Stimulated activated naive CD8-positive, alpha-beta T cell treated with anti-CD3 and anti-CD28 coated beads, Interleukin-15, Interleukin-2, amounts not matched to agents 100 U/mL and 50 U/mL, for 24 hours (primary cell): ENCODE results near the gene MYO5C.
A peak's percentile ranks its signal among the peaks of the same experiment; 100 is the strongest.

ENCODE experiments used
- ATAC-seq: fragments of 150-1000 bp; cut with Tn5 transposase; one replicate; pipeline ENCODE4 v1.10.0; 2021
- DNase-seq: peaks from one replicate; pipeline ENCODE4 v3.0.0; 2021

Gene MYO5C, protein sequence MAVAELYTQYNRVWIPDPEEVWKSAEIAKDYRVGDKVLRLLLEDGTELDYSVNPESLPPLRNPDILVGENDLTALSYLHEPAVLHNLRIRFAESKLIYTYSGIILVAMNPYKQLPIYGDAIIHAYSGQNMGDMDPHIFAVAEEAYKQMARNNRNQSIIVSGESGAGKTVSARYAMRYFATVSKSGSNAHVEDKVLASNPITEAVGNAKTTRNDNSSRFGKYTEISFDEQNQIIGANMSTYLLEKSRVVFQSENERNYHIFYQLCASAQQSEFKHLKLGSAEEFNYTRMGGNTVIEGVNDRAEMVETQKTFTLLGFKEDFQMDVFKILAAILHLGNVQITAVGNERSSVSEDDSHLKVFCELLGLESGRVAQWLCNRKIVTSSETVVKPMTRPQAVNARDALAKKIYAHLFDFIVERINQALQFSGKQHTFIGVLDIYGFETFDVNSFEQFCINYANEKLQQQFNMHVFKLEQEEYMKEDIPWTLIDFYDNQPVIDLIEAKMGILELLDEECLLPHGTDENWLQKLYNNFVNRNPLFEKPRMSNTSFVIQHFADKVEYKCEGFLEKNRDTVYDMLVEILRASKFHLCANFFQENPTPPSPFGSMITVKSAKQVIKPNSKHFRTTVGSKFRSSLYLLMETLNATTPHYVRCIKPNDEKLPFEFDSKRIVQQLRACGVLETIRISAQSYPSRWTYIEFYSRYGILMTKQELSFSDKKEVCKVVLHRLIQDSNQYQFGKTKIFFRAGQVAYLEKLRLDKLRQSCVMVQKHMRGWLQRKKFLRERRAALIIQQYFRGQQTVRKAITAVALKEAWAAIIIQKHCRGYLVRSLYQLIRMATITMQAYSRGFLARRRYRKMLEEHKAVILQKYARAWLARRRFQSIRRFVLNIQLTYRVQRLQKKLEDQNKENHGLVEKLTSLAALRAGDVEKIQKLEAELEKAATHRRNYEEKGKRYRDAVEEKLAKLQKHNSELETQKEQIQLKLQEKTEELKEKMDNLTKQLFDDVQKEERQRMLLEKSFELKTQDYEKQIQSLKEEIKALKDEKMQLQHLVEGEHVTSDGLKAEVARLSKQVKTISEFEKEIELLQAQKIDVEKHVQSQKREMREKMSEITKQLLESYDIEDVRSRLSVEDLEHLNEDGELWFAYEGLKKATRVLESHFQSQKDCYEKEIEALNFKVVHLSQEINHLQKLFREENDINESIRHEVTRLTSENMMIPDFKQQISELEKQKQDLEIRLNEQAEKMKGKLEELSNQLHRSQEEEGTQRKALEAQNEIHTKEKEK (N-terminal part only)

DNA sequence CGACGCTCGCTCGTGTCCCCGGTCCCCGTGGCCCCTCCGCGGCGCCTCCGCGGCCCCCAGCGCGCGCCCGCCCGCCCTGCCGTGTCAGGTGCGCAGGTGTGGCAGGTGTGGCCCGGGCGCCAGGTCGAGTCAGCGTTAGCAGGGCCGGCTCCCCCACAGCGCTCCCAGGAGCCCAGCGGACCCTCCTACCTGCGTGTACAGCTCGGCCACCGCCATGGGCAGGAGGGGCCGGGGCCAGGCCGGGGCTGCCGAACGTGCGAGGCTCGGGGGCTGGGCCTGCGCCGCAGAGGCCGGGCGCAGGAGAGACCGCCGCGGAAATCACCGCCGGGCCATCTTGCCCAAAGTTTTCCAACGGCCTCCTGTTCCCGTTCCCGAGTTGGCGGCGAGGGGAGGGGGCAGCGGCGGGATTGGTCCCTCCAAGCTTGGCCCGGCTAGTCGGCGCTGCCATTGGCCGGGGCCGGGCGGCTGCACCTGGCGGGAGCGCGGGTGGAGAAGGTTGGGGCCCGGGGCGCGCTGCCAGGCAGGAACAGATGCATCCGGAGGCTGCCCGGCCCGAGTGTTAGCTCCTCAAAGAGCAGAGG, at the start of gene MYO5C:
TSS of gene MYO5C (minus strand) at position 384 of the 581 bp plus-strand sequence. CDS start at position 216, 168 bp downstream.
- DNase-seq (peak; percentile 15), ATAC-seq (peak; percentile 32)

DNA sequence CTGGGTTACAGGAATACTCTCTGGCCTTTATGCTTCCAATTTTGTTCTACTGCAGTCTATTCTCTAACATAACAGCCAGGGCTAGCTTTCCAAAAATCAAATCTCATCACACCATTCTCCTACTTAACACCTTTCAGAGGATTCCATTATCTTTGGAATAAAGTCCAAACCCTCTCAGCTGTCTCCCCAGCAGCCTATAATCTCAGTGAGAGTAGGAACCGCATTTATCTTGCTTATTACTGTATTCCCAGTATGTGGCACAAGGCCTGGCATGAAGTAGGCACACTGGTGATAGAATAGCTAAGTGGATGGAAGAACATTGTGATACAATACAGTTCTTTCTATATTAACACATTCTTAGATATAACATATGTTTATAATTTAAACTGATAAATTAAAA, 49.0 kb upstream of the MYO5C start:
- ATAC-seq (no peak), DNase-seq (no peak)

DNA sequence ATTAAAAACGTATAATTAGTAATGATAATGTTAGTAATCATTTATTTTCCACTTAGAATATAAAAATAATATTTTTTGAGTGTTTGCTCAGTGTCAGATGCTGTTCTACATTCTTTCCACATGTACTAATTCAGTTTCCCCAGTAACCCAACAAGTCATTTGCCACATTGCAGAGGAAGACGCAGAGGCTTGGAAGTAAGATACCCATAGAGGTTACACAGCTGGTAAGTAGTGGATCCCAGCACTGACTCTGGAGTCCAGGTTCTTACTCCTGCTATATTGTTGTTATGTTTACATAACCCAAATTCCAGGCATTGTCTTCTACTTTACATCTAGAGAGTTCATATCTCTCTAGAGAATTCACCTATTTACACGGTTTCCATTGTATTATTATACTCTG, 48.2 kb upstream of the MYO5C start:
- DNase-seq (no peak), ATAC-seq (no peak)

DNA sequence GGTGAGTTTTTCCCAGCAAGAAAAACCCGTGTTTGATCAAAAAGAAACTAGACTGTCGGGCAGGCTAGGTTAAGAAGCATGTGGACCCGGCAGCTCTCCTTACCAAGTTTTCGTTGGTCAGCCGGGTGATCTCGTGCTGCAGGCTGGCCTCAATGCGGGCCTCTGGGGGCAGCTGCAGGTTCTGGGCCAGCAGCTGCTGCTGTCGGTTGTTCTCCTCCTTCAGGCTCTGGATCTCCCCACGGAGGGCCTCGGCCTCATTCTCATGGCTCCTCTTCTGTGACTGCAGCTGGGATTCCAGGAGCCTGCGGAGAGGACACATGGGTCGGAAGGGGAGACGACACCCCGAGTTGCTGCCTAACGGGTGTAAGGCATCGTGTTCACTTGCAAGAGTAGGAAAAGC, 44.5 kb upstream of the MYO5C start:
- ATAC-seq (no peak), DNase-seq (no peak)

DNA sequence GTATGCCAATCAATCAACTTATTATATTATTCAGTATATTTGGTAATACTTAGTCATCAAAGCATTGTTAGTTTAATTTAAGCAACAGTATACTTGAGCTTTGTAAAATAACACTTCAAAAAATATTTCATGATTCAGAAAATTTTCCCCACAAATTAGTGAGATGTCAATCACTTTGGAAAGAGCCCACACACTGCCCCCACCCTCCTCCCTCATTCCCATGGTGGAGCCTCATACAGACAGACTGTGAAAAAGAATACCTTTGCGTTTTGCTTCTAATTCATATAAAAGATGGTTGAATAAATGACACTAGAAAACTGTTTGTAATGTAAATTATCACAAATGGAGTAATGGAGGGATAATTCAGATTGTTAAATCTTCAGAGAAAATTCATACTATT, 43.3 kb upstream of the MYO5C start:
- DNase-seq (no peak), ATAC-seq (no peak)

DNA sequence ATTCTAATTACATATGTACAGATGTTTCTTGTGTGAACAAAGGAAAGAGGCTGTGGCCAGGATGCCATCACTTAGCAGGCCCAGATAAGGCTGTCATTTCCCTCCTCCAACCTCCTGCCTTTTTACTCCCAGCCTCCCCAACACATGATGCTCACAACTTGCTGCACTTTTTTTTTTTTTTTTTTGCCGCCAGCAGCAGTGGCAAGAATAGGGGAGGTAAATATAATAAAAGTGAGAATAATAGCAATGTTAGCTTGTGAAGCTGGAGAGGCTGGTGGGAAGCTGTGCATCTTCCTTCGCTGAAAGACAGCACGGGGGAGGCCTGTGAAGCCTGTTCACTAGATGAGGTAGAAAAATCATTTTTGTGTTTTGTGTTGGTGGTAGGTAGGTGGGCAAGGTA, 42.5 kb upstream of the MYO5C start:
- DNase-seq (no peak), ATAC-seq (no peak)

DNA sequence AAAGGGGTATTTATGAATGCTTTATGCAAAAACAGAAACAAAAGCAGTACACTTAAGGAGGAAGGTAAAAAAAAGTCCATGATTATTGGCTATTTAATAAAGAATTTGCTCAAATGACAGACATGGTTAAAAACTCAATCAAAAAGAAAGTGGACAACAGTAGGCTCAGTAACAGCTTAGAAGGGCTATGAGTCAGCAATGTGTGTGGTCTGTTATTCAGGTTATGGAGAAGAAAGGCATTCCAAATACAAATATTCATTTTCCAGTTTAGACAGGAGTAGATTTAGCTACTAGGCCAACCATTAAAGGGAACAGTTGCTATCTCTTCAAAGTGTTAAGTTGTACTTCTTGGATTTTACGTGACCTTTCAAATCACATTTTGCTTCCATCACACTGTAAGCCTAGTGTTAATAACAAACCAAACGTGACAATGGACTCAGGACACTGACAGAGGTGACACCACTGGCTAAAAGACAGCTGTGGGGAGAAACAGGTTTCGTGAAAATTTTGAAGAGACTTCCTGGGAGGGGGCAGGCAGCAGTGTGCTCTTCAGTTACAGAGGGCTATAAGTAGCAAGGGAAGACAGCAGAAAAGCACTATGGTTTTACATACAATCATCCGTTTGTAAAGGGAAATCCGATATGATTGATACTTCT, 41.7 kb upstream of the MYO5C start:
- no peak for DNase-seq
- ATAC-seq = no peak

DNA sequence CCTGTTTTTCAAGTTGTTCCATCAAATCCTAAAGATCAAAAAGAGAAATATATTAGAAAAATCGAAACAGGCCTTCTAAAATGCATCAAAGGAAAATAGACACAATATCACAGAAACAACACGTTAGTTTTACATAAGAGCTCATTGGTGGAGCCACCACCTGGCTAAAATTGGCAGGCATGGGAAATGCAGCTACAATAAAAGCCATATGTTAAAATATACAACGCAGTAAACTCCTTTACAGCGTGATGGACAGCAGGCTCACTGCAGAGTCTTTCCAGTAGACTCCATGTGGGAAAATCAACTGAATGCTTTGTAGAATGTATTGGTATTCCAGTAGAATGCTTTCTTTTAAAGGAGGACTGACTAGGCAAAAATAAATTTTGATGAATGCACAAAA, 40.9 kb upstream of the MYO5C start:
- ATAC-seq (no peak), DNase-seq (no peak)

DNA sequence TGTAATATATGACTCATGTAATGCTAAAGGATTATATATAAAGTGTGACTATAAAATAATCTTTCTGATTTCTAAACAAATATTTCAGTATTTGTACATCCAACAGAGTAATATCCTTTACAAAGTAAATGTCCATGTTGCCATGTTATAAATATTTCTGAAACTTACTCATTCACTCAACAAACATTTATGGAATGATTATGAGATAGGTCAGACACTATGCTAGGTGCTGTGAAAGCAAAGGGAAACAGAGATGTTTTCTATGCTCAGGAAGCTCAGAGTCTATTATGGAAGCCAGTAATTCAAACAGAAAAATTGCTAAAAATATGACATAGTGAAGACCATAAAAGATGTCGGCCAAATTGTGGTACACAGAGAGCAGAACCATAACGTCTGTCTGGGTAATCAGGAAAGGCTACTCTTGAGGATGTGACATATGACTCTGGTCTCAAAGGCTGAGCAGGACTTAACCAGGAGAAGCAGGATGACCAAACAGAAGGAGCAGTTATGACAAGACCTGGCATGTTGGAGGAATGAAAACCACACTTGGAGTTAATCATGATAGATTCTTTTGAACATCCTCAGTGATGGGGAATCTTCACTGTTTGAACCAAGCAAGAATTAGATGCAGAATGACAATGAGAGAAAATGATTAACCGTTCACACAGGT, 39.0 kb upstream of the MYO5C start:
- ATAC-seq = no peak
- DNase-seq = no peak

DNA sequence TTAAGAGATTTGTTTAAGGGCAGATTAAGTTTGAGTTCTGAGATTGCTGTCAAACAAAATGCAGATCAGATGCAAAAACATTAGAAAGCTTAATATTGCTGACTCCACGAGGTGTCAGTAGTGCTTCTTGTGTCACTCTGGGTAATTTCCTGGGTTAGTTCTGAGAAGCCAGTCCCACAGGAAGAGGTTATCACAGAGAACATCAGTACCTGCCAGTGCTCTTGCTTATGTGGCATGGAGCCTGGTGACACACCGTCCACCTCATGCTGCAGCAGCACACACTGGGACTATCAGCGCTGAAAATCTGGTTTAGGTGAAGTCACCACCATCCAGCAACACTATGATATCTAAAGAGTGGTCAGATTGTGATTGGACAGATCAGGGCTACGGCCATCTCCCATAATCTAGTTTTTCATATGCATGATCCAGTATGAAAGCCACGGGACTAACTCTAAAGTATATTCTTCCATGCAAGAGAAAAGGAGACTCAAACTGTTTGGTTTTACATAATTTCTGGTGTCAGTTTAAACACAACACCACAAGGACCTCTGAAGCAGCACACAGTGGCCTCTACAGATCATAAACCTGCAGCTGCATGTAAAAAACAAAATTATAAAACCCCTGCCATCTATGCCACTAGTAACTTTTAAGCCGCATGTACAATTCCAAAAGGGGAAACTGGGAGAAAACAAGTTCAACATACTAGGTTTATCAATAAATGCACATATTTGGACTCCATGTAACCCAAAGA, 36.1 kb upstream of the MYO5C start:
- ATAC-seq (peak; percentile 99), DNase-seq (peak; percentile 45)

DNA sequence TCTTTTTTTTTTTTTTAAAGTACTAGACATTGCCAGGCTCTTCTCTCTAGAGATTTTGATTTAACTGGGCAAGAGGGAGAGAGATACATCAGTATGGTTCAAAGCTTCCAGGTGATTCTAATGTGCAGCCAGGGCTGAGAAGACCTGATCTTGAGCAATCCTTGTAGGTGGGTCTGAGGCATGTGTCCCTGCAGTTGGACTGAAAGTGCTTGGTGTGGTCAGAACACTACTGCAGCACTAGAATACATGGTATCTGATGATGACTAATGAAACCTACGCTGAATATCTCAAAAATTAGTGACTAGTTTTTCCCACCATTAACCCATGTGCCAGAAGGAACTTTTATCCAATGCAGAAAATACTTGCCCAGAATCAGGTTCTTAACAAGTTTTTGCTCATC, 34.4 kb upstream of the MYO5C start:
- ATAC-seq (no peak), DNase-seq (no peak)

DNA sequence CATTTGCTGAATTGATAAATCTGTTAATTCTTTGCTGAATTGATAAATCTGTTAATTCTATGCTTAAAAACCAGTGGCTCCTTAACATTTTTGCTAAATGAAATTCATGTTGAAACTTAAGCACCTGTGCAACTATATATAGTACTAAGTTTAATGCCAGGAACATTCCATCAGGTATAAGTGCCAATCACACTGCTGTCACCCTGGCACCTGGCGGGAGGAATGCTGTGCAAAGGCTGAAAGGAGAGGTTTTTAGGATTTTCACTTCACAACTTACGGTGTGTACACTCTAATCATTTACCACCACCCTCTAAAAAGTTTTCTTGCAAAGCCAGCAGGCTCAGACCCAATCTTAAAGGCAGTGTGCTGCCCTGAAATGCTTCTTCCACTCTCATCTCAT, 33.5 kb upstream of the MYO5C start:
- no peak for DNase-seq

DNA sequence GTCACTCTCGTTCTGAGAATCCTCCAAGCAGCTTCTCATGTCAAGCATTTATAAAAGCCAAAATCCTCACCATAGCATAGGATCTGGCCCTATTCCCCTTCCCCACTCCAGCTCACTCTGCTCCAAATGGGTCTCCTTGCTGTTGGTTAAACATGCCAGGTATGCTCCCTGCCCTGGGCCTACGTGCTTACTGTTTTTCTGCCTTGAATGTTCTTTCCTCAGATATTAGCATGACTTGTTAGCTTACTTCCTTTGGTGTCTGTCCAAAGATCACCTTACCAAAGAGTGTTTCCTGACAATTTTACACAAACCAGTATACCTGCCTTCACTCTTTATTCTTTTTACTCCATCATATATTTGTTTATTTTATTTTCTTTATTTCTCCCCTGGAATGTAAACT, 33.1 kb upstream of the MYO5C start:
- no peak for DNase-seq
- ATAC-seq = no peak

More for the DNA sequence above, 33.5 kb upstream of the MYO5C start:
- no peak for ATAC-seq

DNA sequence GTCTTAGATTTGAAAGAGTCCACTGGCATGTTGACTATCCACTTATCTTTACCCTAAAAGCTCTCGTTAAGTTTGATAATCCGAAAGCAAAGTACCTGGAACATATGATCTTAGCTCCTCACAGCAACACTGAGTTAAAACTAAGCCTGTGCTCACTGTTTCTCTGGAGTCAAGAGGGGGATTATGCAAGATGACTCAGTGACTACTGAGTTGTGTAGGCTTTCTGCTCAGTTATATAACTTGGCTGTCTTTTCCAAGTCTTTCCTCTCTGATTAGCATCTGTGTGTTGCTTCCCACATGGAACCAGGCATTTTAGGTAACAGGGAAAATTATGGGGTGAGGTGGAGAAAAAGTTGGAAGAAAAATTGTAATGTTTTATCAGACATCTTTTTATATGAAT, 31.2 kb upstream of the MYO5C start:
- DNase-seq = no peak
- no peak for ATAC-seq

DNA sequence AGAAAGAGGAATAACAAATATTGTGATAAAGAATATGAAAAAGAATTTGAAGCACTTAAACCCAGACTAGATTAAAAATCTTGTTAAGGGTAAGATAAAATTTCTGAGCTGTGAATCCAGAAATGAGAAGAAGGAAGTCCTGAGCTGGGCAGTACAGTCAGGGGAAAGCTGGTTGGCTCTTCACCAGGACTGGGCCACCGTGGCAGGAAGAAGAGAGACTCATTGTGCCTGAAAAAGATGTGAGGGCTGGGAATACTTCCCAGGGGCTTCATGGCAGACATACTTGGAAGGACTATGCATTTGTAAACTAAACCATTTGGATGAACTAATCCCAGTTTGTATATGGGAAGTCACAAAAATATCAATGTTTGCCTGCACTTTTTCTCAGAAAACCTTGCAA, 28.5 kb upstream of the MYO5C start:
- DNase-seq (no peak), ATAC-seq (no peak)

DNA sequence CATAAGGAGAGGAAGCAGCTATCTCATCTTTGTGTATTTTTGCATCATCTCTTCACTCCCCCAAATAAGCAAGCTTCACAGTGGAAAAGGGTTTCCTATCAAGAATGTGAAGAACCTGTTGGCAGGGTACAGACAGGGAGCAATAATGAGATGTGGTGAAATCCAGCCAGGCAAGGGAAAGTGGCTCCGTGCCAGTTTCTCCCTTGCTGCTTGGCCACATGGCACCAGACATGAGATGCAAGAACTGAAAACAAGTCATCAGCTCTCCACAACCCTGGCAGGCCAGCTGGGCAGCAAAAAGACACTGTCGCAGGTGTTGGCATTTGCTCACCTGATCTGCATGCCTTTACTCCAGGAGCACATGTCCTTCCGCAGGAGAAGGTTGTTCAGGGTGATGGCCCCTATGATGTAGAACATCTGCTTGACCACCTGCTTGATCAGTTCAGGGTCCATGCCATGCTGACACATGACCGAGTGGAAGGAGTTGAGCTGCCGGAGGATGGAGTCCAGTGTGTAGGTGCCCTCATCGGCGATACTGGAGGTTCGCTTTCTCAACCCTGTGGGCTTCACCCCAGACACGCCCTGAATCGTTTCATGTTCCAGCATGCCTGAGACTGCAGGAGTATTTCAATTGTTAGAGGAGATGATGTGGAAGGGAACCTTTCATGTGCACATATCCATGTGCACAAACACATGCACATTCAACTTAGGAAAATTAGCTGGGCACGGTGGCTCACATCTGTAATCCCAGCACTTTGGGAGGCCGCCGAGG, 23.3 kb upstream of the MYO5C start:
- DNase-seq (no peak), ATAC-seq (peak; percentile 28)

DNA sequence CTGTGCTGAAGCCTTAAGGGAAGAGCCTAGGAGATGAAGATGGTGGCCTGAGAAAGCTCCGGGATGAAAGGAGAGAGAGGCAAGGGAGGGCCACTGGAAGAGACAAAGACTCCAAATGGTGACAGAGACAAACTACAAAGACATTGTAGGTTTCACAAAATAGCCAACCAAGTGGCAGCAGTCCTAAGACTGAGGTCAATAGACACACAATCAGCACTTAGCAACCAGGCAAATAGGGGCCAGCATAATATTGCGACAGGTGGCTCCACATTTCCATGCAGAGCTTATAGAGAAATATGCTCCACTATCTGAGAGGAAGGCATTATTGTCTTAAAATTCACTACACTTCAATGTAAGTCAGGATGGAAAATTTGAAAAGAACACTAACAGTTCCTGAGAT, 22.1 kb upstream of the MYO5C start:
- no peak for DNase-seq
- no peak for ATAC-seq

DNA sequence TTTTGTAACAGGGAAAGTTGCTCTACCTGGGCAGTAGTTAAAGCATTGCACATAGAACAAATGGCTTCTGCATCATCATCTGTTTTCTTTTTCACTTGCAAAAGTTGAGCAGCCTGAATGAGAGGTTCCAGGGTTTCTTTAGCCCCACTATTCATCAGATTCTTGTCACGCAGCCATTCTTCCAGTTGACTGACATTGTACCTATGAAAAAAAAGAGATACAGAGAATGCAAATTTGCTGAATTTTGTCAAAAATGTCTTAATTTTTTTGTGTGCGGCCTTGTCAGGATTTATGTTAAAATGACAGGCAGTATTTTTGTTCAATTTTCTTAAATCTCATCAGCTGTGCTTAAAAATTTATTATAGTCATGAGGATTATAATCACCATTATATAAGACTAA, 21.4 kb upstream of the MYO5C start:
- ATAC-seq (no peak), DNase-seq (no peak)

DNA sequence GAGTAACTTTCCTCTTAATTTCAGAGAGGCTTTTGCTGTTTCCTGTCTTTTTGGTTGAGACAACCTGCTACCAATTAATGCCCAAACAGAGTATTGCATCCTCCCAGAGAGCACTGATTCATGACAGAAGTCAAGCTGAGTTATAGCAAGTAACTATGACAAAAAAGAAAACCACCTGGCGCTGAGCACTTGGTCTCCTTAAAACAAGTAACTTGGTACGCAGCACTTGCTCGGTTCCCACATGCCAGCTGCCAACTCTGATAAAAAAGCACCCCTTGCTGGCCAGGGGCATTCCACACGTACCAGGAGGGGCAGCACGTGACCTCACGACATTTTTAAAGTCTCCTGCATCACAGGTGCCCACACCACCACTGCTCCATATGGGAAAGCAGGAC, 13.5 kb upstream of the MYO5C start:
- DNase-seq = no peak
- ATAC-seq = no peak
